Smooth muscle cell of trachea (primary cell): Measurements from ENCODE around the gene GPR179. TPM values are rescaled to one million over a fixed set of nuclear protein-coding genes. Genes with fewer than 3 reads are reported as not detected.

Experiments
- total RNA-seq: library from RNA; depleted of rRNA; stranded (reverse); fragments of >200 nt; gene quantifications from 2 replicates; pipeline ENCODE4 v1.2.1, GENCODE V29; 2014

Gene GPR179, protein sequence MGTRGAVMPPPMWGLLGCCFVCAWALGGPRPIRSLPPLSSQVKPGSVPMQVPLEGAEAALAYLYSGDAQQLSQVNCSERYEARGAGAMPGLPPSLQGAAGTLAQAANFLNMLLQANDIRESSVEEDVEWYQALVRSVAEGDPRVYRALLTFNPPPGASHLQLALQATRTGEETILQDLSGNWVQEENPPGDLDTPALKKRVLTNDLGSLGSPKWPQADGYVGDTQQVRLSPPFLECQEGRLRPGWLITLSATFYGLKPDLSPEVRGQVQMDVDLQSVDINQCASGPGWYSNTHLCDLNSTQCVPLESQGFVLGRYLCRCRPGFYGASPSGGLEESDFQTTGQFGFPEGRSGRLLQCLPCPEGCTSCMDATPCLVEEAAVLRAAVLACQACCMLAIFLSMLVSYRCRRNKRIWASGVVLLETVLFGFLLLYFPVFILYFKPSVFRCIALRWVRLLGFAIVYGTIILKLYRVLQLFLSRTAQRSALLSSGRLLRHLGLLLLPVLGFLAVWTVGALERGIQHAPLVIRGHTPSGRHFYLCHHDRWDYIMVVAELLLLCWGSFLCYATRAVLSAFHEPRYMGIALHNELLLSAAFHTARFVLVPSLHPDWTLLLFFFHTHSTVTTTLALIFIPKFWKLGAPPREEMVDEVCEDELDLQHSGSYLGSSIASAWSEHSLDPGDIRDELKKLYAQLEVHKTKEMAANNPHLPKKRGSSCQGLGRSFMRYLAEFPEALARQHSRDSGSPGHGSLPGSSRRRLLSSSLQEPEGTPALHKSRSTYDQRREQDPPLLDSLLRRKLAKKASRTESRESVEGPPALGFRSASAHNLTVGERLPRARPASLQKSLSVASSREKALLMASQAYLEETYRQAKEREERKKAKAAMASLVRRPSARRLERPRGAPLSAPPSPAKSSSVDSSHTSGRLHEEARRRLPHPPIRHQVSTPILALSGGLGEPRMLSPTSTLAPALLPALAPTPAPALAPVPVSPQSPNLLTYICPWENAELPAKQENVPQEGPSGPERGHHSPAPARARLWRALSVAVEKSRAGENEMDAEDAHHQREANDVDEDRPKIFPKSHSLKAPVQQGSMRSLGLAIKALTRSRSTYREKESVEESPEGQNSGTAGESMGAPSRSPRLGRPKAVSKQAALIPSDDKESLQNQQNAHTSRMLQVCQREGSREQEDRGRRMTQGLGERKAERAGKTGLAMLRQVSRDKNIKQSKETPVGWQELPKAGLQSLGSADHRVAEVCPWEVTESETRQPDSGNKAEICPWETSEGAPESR (N-terminal part only)
- under 0.01 and 0.17 TPM in 2 replicates for total RNA-seq

DNA sequence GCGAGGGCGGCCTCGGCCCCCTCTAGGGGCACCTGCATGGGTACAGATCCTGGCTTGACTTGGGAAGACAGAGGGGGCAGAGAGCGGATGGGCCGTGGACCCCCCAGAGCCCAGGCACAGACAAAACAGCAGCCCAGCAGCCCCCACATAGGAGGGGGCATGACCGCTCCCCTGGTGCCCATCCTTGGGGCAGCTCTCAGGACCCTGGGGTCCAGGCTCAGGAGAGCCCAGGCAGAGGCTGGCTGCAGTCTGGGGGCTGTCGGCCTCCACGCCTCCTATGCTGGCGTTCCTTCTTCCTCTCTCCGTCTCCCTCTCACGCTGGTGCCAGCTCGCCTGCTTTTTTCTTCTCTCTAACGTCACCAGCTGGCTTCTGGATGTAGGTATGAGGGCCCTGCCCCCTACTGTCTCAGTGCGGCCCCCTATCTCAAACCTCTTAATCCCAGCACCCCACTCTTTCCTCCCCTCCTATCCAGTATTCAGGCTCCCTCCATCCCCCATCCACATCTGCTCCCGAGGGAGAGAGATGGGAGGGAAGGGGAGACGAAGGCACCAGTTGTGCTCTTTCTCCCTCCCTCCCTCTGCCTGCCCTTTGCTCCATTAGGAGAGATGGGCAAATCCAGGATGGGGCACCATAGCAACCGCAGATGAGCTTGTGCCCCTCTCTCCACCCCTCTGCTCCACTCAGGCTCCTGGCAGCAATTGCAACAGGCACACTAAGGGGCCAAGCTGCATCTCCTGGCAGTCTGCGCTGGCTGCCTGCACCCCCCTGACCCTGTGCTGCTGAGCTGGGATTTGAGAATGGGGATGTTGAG lies at the start of gene GPR179:
Gene GPR179, minus strand, starts transcription at position 349 of the 812 bp plus-strand sequence. Its CDS starts 167 bp downstream, at position 182.

DNA sequence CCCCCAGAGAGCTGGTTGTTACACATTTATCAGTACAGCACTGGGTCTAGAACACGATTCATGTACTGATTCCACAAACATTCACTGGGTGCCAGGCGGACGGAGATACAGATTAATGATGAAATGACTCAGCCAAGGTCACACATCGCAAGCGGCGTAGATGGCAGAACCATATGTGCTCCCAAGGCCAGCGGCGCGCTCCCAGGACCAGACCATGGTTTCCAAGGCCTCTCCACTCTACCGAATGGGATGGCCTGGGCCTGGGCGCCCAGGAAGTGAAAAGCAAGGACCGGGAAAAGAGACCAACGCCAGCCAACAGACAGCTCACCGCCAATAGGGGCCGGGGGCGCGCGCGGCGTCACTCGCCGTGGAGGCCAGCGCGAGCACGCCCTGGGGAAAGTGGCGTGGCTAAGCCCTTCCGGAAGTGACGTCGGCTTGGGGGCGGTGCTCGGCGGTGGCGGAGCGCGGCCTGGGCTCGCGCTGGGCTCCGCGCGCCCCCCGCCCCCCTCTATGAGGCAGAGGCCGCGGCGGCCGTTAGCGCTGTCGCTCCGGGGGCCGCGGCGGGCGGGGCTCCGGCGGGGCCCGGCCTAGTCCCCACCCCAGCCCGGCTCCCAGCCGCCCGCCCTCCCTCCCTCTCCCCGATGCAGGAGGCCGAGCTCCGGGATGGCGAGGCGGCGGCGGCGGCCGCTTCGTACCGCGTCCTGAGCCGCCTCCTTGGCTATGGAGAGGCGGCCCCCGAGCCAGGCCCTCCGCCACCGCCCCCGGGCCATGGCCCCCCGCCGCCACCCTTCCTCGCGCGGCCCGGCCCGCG lies 7.9 kb upstream of the GPR179 start, which contains the start of gene SOCS7:
Gene SOCS7, plus strand, starts transcription at position 433 of the 811 bp plus-strand sequence. Its CDS starts 209 bp downstream, at position 642.

DNA sequence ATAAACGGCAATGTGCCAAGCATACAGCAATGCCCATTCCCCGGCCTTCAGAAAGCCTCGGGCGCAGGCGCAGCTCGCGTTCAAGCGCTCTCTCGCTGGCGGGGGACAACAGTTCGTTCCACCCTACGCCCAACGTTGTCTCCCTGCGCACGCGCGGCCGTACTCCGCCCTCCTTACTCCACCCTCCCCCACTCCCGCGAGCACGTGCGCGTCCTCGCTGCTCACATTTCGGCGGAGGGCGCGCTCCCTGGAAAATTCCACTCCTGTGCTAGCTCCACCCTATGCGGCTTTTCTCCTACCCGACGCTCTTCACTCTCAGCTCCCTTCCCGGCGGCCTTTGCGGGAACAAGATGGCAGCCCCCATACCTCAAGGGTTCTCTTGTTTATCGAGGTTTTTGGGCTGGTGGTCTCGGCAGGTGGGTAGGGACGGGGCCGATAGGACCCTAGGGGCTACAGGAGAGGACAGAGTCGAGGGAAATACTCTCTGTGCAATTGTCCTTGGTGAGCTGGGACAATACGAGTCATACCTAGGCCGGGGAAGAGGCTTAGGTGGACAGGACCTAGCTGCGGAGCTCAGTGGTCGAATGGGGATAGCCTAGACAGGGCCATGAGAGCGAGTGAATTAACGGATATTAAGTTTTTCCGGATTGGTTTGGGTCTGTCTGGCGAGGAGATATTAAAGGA lies 46.8 kb downstream of the GPR179 start, which contains the start of gene MRPL45:
Gene MRPL45, plus strand, starts transcription at position 335 of the 684 bp plus-strand sequence. Its CDS starts 16 bp downstream, at position 351.

Other genes starting within 250 kb of the GPR179 start
- not detected in 2 replicates for gene TBC1D3E, start 216.0 kb downstream of the GPR179 start, total RNA-seq
- gene TBC1D3, start 151.4 kb downstream of the GPR179 start, total RNA-seq, result not detected in 2 replicates
- gene MRPL45, start 46.8 kb downstream of the GPR179 start, total RNA-seq, result 33.9 and 38.4 TPM in 2 replicates
- gene SOCS7, start 7.9 kb upstream of the GPR179 start, total RNA-seq, result 9.9 and 11.9 TPM in 2 replicates
- 46.0 and 67.8 TPM in 2 replicates for gene ARHGAP23, start 84.5 kb upstream of the GPR179 start, total RNA-seq